OCI-LY1 (cell line): ENCODE measurements around the gene SH3PXD2A.

Experiments
- H2AFZ ChIP-seq: fragments of 200-600 bp; sonication (generic), shearing (Covaris generic); 2 replicates; pipeline ENCODE4 v1.6.0; 2014; ENCODE audit warnings: antibody characterized with exemption, mild to moderate bottlenecking, low read length
- H3F3A ChIP-seq: fragments of 200-600 bp; sonication (generic), shearing (Covaris generic); 2 replicates; pipeline ENCODE4 v1.6.0; 2014; ENCODE audit warnings: mild to moderate bottlenecking, antibody characterized with exemption, low read length, moderate library complexity; ENCODE audit not compliant: insufficient read depth
- H3K27ac ChIP-seq: fragments of 200-600 bp; sonication (generic); 2 replicates; pipeline ENCODE4 v1.5.1; 2014; ENCODE audit warnings: low read length, mixed run types, mild to moderate bottlenecking, low read depth; ENCODE audit not compliant: poor library complexity, severe bottlenecking
- H3K27me3 ChIP-seq: fragments of 200-600 bp; sonication (generic); 2 replicates; pipeline ENCODE4 v1.6.0; 2014; ENCODE audit warnings: antibody characterized with exemption, mild to moderate bottlenecking, low read length, moderate library complexity; ENCODE audit not compliant: insufficient read depth
- H3K36me3 ChIP-seq: fragments of 200-600 bp; sonication (generic); 2 replicates; pipeline ENCODE4 v1.6.1; 2014; ENCODE audit warnings: mild to moderate bottlenecking, antibody characterized with exemption, low read length, moderate library complexity, mixed read lengths; ENCODE audit not compliant: insufficient read depth
- H3K4me1 ChIP-seq: fragments of 200-600 bp; sonication (generic); 2 replicates; pipeline ENCODE4 v1.5.1; 2014; ENCODE audit warnings: mild to moderate bottlenecking, low read length, moderate library complexity; ENCODE audit not compliant: insufficient read depth, severe bottlenecking
- H3K4me2 ChIP-seq: fragments of 200-600 bp; sonication (generic), shearing (Covaris generic); 2 replicates; pipeline ENCODE4 v1.6.1; 2014; ENCODE audit warnings: low read length
- H3K4me3 ChIP-seq: fragments of 200-600 bp; sonication (generic); 2 replicates; pipeline ENCODE4 v1.5.1; 2014; ENCODE audit warnings: low read length, low read depth, mild to moderate bottlenecking, mixed read lengths; ENCODE audit not compliant: poor library complexity, severe bottlenecking
- H3K79me2 ChIP-seq: fragments of 200-600 bp; shearing (Covaris generic); 2 replicates; pipeline ENCODE4 v1.6.1; 2016; ENCODE audit warnings: mixed run types, low read length, mixed read lengths; ENCODE audit not compliant: insufficient read depth
- H3K9ac ChIP-seq: fragments of 200-600 bp; sonication (generic), shearing (Covaris generic); 2 replicates; pipeline ENCODE4 v1.6.1; 2014; ENCODE audit warnings: mild to moderate bottlenecking, low read length, mixed read lengths
- H3K9me2 ChIP-seq: fragments of 200-600 bp; sonication (generic), shearing (Covaris generic); 2 replicates; pipeline ENCODE4 v1.6.1; 2014; ENCODE audit warnings: low read depth, mild to moderate bottlenecking, low read length, mixed read lengths
- H3K9me3 ChIP-seq: fragments of 200-600 bp; shearing (Covaris generic); 2 replicates; pipeline ENCODE4 v1.6.1; 2014; ENCODE audit warnings: low read length, mixed read lengths
- H4K20me1 ChIP-seq: fragments of 200-600 bp; sonication (generic), shearing (Covaris generic); 2 replicates; pipeline ENCODE4 v1.6.0; 2016; ENCODE audit warnings: mild to moderate bottlenecking, low read length; ENCODE audit not compliant: insufficient read depth
- EZH2 ChIP-seq: fragments of 200-600 bp; sonication (generic), shearing (Covaris generic); IDR thresholded peaks from 2 replicates; pipeline ENCODE4 v1.8.0; 2017; ENCODE audit warnings: borderline replicate concordance, mixed run types, mild to moderate bottlenecking, antibody characterized with exemption, low read length, moderate library complexity, mixed read lengths
- TF ChIP-seq, protein P1 (sequence below): fragments of 200-600 bp; sonication (generic), shearing (Covaris generic); IDR thresholded peaks from 2 replicates; pipeline ENCODE4 v1.5.1; 2017; ENCODE audit warnings: mild to moderate bottlenecking, antibody characterized with exemption, low read length, moderate library complexity, mixed read lengths

Gene SH3PXD2A

DNA sequence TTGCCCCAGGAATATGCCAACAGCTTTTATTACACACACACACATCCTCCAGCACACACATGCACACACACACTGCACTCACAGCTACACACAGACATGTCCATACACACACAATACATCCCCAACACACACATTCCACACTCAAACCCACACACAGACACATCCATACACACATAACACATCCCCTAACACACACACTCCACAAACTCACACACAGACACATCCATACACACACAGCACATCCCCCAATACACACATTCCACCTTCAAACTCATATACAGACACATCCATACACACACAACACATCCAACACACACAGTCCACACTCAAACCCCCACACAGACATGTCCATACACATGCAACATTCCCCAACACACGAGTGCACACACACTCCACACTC, 19.1 kb downstream of the SH3PXD2A start:
- Histone ChIP-seq H3K4me1 (peaks cover 41% of the 10 kb centered on the region), H3K36me3 (no peaks in the 10 kb centered on the region), H3K4me3 (no peak overlapping the region), H3K79me2 (no peaks in the 10 kb centered on the region), H3K27ac (no peak overlapping the region), H3K9me3 (no peaks in the 10 kb centered on the region), H4K20me1 (no peaks in the 10 kb centered on the region), H3K27me3 (no peaks in the 10 kb centered on the region), H3F3A (no peaks in the 10 kb centered on the region), H2AFZ (no peak overlapping the region), H3K4me2 (no peak overlapping the region), H3K9me2 (no peaks in the 10 kb centered on the region), H3K9ac (no peak overlapping the region)
- TF ChIP-seq EZH2, result no peak

DNA sequence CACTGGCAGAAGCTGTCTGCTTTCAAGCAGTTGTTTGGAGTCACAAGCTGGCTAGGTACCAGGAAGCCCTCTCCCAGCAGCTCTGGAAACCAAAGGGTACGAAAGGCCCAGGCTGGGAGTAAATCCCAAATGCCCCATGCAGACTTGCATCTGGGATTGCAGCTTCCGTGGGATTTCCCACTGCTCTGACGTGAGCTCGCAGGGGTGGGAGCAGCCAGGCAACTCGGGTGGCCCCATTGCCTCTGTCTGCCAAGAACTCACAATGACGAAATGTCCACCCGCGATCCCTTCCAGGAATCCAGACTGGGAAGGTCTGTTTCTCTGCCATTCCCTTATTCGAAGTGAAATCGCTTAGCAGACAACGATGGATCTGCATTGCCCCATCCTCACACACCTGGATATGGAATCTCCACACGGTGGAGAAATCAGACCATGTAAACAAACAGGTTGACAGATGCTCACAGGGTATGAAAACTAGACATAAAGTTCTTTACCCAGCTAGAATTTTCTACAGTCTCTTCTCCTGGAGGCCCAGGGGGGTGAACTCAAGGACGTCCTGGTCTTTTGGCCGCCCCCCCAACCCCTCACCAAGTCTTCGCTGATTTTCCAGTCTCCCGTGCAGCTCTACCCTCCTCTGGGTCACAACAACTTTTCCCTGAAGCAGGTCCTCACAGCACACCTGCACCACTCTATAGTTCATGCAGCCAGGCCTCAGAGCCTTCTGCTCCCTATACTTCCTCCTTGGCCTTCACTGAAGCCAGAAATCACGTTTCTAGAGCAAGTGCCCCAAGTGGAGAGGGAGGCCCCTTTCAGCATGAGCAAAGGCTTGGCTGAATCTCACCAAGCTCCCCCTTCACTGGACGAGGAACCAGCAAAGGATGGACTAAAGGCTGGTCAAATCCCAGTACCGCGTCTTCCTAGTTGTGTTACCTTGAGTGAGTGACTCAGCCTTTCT, 20.0 kb downstream of the SH3PXD2A start:
- TF ChIP-seq, protein P1, sequence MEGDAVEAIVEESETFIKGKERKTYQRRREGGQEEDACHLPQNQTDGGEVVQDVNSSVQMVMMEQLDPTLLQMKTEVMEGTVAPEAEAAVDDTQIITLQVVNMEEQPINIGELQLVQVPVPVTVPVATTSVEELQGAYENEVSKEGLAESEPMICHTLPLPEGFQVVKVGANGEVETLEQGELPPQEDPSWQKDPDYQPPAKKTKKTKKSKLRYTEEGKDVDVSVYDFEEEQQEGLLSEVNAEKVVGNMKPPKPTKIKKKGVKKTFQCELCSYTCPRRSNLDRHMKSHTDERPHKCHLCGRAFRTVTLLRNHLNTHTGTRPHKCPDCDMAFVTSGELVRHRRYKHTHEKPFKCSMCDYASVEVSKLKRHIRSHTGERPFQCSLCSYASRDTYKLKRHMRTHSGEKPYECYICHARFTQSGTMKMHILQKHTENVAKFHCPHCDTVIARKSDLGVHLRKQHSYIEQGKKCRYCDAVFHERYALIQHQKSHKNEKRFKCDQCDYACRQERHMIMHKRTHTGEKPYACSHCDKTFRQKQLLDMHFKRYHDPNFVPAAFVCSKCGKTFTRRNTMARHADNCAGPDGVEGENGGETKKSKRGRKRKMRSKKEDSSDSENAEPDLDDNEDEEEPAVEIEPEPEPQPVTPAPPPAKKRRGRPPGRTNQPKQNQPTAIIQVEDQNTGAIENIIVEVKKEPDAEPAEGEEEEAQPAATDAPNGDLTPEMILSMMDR, result no peak
- no peak for TF ChIP-seq EZH2
- Histone ChIP-seq H3K9me2 (no peaks in the 10 kb centered on the region), H3K4me1 (peaks cover 42% of the 10 kb centered on the region), H3K27ac (peak overlapping the region; percentile 35), H3K4me2 (no peak overlapping the region), H3F3A (no peaks in the 10 kb centered on the region), H3K9me3 (no peaks in the 10 kb centered on the region), H3K4me3 (no peak overlapping the region), H3K36me3 (no peaks in the 10 kb centered on the region), H2AFZ (no peak overlapping the region), H3K9ac (no peak overlapping the region), H4K20me1 (no peaks in the 10 kb centered on the region), H3K79me2 (no peaks in the 10 kb centered on the region), H3K27me3 (no peaks in the 10 kb centered on the region)

DNA sequence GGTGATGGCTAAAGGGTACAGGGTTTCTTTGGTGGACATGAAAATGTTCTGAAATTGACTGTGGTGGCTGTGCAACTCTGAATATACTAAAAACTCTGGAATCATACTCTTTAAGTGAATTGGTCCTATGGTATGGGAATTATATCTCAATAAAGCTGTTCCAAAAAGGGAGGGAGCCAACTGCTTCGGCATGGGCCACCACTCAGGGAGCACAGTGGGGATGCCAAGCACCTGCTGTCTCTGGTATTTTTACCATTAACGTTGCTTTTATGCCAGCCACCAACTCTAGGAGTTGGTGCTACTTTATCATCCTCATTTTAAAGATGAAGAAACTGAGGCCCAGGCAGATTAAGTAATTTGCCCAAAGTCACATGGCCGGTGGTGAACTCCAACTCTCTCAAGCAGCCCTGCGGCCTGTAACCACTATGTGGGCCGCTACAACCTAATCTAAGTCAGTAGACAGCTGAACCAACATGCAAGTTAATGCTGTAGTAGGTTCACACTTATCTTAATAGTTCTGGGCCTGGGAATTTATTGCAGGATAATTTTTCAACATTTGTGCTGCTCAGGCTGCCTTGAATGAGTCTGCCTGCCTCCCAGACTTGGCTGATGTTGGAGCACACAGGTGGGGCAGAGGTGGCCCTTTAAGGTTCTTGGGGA, 20.8 kb downstream of the SH3PXD2A start:
- Histone ChIP-seq H3K4me2 (no peak overlapping the region), H3K9ac (no peak overlapping the region), H3K9me2 (no peaks in the 10 kb centered on the region), H3K27me3 (no peaks in the 10 kb centered on the region), H3K9me3 (no peaks in the 10 kb centered on the region), H3K27ac (no peak overlapping the region), H2AFZ (no peak overlapping the region), H3K79me2 (no peaks in the 10 kb centered on the region), H3K4me1 (peaks cover 50% of the 10 kb centered on the region), H4K20me1 (no peaks in the 10 kb centered on the region), H3K36me3 (no peaks in the 10 kb centered on the region), H3F3A (no peaks in the 10 kb centered on the region), H3K4me3 (no peak overlapping the region)
- no peak for TF ChIP-seq EZH2
- TF ChIP-seq, protein P1, result no peak
